Activated B cell treated with CpG ODN at 0.5 μM for 24 hours (primary cell): ENCODE results near the gene MATN1. TPM values are rescaled to one million over a fixed set of nuclear protein-coding genes. Genes with fewer than 3 reads are reported as not detected.
"Not testable (repeated sequence)": the region's sequence is repeated elsewhere in the genome, so short reads cannot be mapped to it uniquely, and the experiment has no call there.

ENCODE experiments used
- ATAC-seq: fragments of 200-7000 bp; cut with Tn5 transposase; one replicate; pipeline ENCODE4 v1.10.0; 2021; ENCODE audit warnings: low read depth, mild to moderate bottlenecking, moderate library complexity
- CTCF ChIA-PET: fragments of 350-600 bp; sonication (Branson Sonifier 250); formaldehyde crosslinking; loops from one replicate; lab custom pipeline; 2021; ENCODE audit warnings: antibody characterized with exemption; lab: Charles Lee
- POLR2A ChIA-PET: fragments of 350-600 bp; sonication (Branson Sonifier 250); formaldehyde crosslinking; loops from one replicate; lab custom pipeline; 2021; ENCODE audit warnings: antibody characterized with exemption; lab: Charles Lee
- DNase-seq: peaks from one replicate; pipeline ENCODE4 v3.0.0; 2022
- H3K27ac Mint-ChIP-seq: one replicate; pipeline ENCODE4 v1.8.0; 2020; ENCODE audit warnings: mixed read lengths
- H3K27me3 Mint-ChIP-seq: one replicate; pipeline ENCODE4 v1.8.0; 2021; ENCODE audit warnings: mixed read lengths
- H3K36me3 Mint-ChIP-seq: one replicate; pipeline ENCODE4 v1.8.0; 2021; ENCODE audit warnings: low read depth, mixed read lengths
- H3K4me1 Mint-ChIP-seq: one replicate; pipeline ENCODE4 v1.8.0; 2021; ENCODE audit warnings: mixed read lengths
- H3K4me3 Mint-ChIP-seq: one replicate; pipeline ENCODE4 v1.8.0; 2020; ENCODE audit warnings: mild to moderate bottlenecking, mixed read lengths
- H3K9me3 Mint-ChIP-seq: one replicate; pipeline ENCODE4 v1.8.0; 2020; ENCODE audit warnings: mixed read lengths
- CTCF ChIP-seq: fragments of 200-600 bp; IDR thresholded peaks from one replicate; pipeline ENCODE4 v1.8.0; 2022; ENCODE audit warnings: antibody characterized with exemption, mild to moderate bottlenecking
- intact Hi-C: fragments of 100-400 bp; cut with micrococcal nuclease; formaldehyde crosslinking; loops from one replicate; pipeline ENCODE4 v1.15.1; 2024
- total RNA-seq: library from RNA; stranded (reverse); gene quantifications from 2 replicates; pipeline ENCODE4 v1.2.3, GENCODE V29; 2022

Gene MATN1
- total RNA-seq, 1 donor from 2014 or later: 0.93 TPM

GRCh38 chr1:30692201-30692947, 31.0 kb downstream of the MATN1 start:
- ChIA-PET CTCF (no interaction called here), POLR2A (no interaction called here)
- intact Hi-C loops: no loop called here
- TF ChIP-seq CTCF: no peak
- no peak overlapping the region for H3K27ac Mint-ChIP-seq
- peaks cover 2% of the 10 kb centered on the region for H3K4me1 Mint-ChIP-seq
- H3K27me3 Mint-ChIP-seq: peaks cover 28% of the 10 kb centered on the region
- H3K9me3 Mint-ChIP-seq: no peaks in the 10 kb centered on the region
- DNase-seq (no peak), ATAC-seq (no peak)
- H3K4me3 Mint-ChIP-seq: no peak overlapping the region
- no peaks in the 10 kb centered on the region for H3K36me3 Mint-ChIP-seq

- peaks cover 37% of the 10 kb centered on the region for H3K27me3 Mint-ChIP-seq
- intact Hi-C loops: no loop called here
- H3K9me3 Mint-ChIP-seq: no peaks in the 10 kb centered on the region
- H3K4me1 Mint-ChIP-seq: peaks cover 2% of the 10 kb centered on the region
- POLR2A ChIA-PET: no interaction called here
- no peak overlapping the region for H3K27ac Mint-ChIP-seq
- CTCF ChIA-PET: no interaction called here
- DNase-seq (no peak), ATAC-seq (no peak)
- no peak for TF ChIP-seq CTCF
- H3K36me3 Mint-ChIP-seq: no peaks in the 10 kb centered on the region
- no peak overlapping the region for H3K4me3 Mint-ChIP-seq
These were observed 31.9 kb downstream of the MATN1 start for GRCh38 chr1:30691480-30691879.

- no peak overlapping the region for H3K4me3 Mint-ChIP-seq
- H3K27me3 Mint-ChIP-seq: peaks cover 38% of the 10 kb centered on the region
- DNase-seq: no peak
- ATAC-seq: no peak
- CTCF ChIA-PET: no interaction called here
- POLR2A ChIA-PET: no interaction called here
- H3K27ac Mint-ChIP-seq: no peak overlapping the region
- no peaks in the 10 kb centered on the region for H3K36me3 Mint-ChIP-seq
- intact Hi-C loops: no loop called here
- no peaks in the 10 kb centered on the region for H3K9me3 Mint-ChIP-seq
- peaks cover 3% of the 10 kb centered on the region for H3K4me1 Mint-ChIP-seq
- no peak for TF ChIP-seq CTCF
These were observed 33.3 kb downstream of the MATN1 start for GRCh38 chr1:30689901-30690645.

GRCh38 chr1:30688920-30689794, 34.2 kb downstream of the MATN1 start:
- intact Hi-C loops: no loop called here
- no peak for ATAC-seq
- Mint-ChIP-seq H3K4me3 (no peak overlapping the region), H3K36me3 (no peaks in the 10 kb centered on the region), H3K4me1 (peaks cover 3% of the 10 kb centered on the region), H3K9me3 (no peaks in the 10 kb centered on the region), H3K27me3 (peaks cover 43% of the 10 kb centered on the region), H3K27ac (no peak overlapping the region)
- DNase-seq: no peak
- no peak for TF ChIP-seq CTCF
- ChIA-PET POLR2A (no interaction called here), CTCF (no interaction called here)

GRCh38 chr1:30688516-30688915, 34.9 kb downstream of the MATN1 start:
- peaks cover 50% of the 10 kb centered on the region for H3K27me3 Mint-ChIP-seq
- H3K4me3 Mint-ChIP-seq, ATAC-seq, POLR2A ChIA-PET, intact Hi-C loops, H3K27ac Mint-ChIP-seq, DNase-seq, H3K36me3 Mint-ChIP-seq, CTCF ChIA-PET, H3K4me1 Mint-ChIP-seq, H3K9me3 Mint-ChIP-seq: not testable (repeated sequence)
